Measurements from ENCODE around the gene SRM. TPM values are rescaled to one million over a fixed set of nuclear protein-coding genes. Genes with fewer than 3 reads are reported as not detected.
"Not testable (repeated sequence)": the region's sequence is repeated elsewhere in the genome, so short reads cannot be mapped to it uniquely, and the experiment has no call there.

The SRM gene
- total RNA-seq, 1 experiment from 2014 or later: 64.4 TPM

DNA sequence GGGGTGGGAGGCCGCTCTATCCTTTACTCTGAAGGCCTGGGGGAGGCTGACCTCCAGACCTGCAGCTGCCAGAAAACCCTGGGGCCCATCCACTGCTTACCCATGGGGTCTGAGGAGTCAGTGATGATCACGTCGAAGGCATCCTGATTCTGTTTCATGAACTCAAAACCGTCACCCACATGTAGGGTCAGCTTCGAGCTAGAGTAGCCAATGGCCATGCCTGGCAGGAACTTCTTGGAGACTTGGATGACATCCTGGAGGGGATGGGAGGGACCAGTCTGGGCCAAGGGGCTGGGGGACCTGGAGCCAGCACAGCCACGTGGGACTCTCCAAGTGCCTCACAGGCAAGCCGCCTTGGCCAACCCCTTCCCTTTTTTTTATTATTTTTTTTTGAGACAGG, 3.3 kb downstream of the SRM start:
- no peak for DNase-seq
- Histone ChIP-seq H3K36me3 (peaks cover 19% of the 10 kb centered on the region), H3K27me3 (no peaks in the 10 kb centered on the region), H3K4me1 (peaks cover 9% of the 10 kb centered on the region), H3K9me3 (replicated peaks) (no peaks in the 10 kb centered on the region), H3K4me3 (no peak overlapping the region), H3K27ac (no peak overlapping the region)

- Histone ChIP-seq H3K27ac (no peak overlapping the region), H3K4me1 (peaks cover 13% of the 10 kb centered on the region), H3K36me3 (peaks cover 19% of the 10 kb centered on the region), H3K4me3 (no peak overlapping the region), H3K9me3 (replicated peaks) (no peaks in the 10 kb centered on the region), H3K27me3 (no peaks in the 10 kb centered on the region)
- DNase-seq: no peak
Observed at GRCh38 chr1:11055676-11056075, 4.1 kb downstream of the SRM start.

DNA sequence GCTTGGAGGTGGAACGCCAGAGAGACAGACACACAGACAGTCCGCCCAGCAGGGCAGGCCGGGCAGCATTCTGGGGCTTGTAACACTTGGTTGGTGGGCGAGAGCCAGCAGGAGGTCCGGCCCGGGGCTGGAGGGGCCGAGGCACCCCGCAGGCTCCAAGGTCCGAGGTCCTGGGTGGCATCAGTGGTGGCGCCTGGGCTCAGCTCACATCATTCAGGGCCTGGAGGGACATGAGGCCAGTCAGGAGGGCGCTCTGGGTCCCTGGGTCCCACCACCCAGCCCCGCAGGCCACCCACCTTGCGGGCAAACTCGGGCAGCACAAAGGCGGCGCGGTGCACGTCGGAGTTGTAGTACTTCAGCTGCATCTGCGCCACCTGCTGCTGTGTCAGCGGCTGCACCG, 5.2 kb downstream of the SRM start:
- Histone ChIP-seq H3K27ac (no peak overlapping the region), H3K4me3 (no peak overlapping the region), H3K36me3 (peaks cover 19% of the 10 kb centered on the region), H3K9me3 (replicated peaks) (no peaks in the 10 kb centered on the region), H3K4me1 (peaks cover 13% of the 10 kb centered on the region), H3K27me3 (no peaks in the 10 kb centered on the region)
- DNase-seq: no peak

DNA sequence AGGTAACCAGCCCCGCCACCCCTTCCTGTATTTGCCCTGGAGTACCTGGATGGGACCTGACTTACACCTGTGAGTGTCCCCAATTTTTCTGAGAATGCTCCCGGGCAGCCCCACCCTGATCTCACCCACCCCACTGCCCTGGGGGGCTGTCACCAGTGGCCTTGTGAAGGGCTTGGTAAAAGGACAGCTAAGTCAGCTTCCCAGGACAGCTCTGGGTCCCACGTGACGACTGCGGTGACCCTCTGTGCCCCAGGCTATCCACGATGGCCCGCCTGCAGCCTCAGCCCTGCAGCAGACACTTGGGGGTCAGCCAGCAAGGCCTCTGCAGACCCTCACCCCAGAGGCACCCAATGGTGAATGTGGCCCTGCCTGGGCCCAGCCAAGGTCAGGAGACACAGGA, 5.6 kb downstream of the SRM start:
- no peak overlapping the region for H3K27ac ChIP-seq
- peaks cover 13% of the 10 kb centered on the region for H3K4me1 ChIP-seq
- no peak for DNase-seq
- H3K4me3 ChIP-seq: no peak overlapping the region
- H3K9me3 ChIP-seq (replicated peaks): no peaks in the 10 kb centered on the region
- peaks cover 19% of the 10 kb centered on the region for H3K36me3 ChIP-seq
- H3K27me3 ChIP-seq: no peaks in the 10 kb centered on the region

GRCh38 chr1:11053758-11054137, 6.1 kb downstream of the SRM start:
- peak; percentile 63 to 65 for DNase-seq
- Histone ChIP-seq H3K27ac (no peak overlapping the region), H3K4me1 (peaks cover 13% of the 10 kb centered on the region)

DNA sequence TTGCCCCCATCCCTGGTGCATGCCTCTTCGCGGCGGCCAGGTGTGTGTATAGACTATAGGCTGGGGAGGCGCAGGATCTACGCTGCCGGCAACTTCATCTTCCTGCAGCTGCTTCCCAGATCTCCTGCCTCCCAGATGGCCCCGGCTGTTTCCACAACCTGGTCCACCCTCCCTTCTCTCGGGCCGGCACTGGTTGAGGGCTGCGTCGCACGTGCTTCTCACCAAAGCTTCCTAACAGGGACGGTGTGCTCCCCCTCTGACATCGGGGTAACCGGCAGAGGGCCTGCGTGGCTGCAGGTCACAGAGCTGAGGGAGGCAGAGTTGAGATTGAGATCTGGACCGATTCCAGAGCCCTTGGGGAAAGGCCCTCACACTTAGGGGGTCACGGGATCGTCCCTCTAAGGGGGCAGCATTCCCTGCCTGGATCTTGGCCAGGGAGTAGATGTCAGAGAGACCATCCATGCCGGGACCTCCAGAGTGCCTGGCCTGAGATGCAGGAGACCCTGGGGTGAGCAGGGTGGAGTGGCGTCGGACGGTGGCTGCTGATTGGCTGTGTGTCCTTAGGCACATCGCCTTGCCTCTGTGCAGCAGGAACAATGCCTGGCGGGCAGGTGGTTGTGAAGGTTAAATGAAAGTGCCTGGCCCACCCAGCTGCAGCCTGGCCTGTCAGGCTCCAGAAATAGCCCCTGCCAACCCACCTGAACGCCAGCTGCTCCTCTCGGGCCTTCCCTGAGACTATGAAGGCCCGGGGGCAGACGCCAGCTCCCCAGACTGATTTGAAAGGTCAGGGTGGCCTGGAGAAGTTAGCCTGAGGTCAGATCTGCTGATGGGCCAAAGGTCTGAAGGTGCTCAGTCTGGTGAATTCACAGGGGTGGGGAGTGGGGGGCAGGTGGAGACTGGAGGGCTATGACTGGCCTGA, 6.7 kb downstream of the SRM start:
- no peak for DNase-seq

More at GRCh38 chr1:11053758-11054137, 6.1 kb downstream of the SRM start:
- no peaks in the 10 kb centered on the region for H3K27me3 ChIP-seq
- H3K4me3 ChIP-seq: no peak overlapping the region
- H3K36me3 ChIP-seq: peaks cover 19% of the 10 kb centered on the region
- H3K9me3 ChIP-seq (replicated peaks): no peaks in the 10 kb centered on the region

GRCh38 chr1:11051781-11052511, 7.9 kb downstream of the SRM start:
- H3K4me1 ChIP-seq: peaks cover 13% of the 10 kb centered on the region
- H3K36me3 ChIP-seq: peaks cover 10% of the 10 kb centered on the region
- DNase-seq: peak in 1 of 2 experiments; percentile 51
- H3K4me3 ChIP-seq: no peak overlapping the region
- H3K27ac ChIP-seq: no peak overlapping the region
- no peaks in the 10 kb centered on the region for H3K27me3 ChIP-seq
- no peaks in the 10 kb centered on the region for H3K9me3 ChIP-seq (replicated peaks)

More for the DNA sequence above, 6.7 kb downstream of the SRM start:
- peaks cover 13% of the 10 kb centered on the region for H3K4me1 ChIP-seq
- no peaks in the 10 kb centered on the region for H3K9me3 ChIP-seq (replicated peaks)
- no peak overlapping the region for H3K4me3 ChIP-seq
- peaks cover 17% of the 10 kb centered on the region for H3K36me3 ChIP-seq
- H3K27ac ChIP-seq: no peak overlapping the region
- no peaks in the 10 kb centered on the region for H3K27me3 ChIP-seq

- DNase-seq; H3K36me3 ChIP-seq; H3K4me3 ChIP-seq; H3K9me3 ChIP-seq (replicated peaks); H3K27ac ChIP-seq; H3K27me3 ChIP-seq: not testable (repeated sequence)
- peaks cover 18% of the 10 kb centered on the region for H3K4me1 ChIP-seq
Observed at GRCh38 chr1:11051121-11051520, 8.7 kb downstream of the SRM start.

GRCh38 chr1:11046625-11047365, 13.0 kb downstream of the SRM start, which contains the start of gene MASP2:
TSS of gene MASP2 (minus strand) at chr1:11047239. CDS start at chr1:11047207, 32 bp downstream.
- Histone ChIP-seq H3K4me3 (no peak within 1 kb of the TSS), H3K4me1 (peaks cover 18% of the 10 kb centered on the region), H3K9me3 (replicated peaks) (no peaks in the 10 kb centered on the region)

DNA sequence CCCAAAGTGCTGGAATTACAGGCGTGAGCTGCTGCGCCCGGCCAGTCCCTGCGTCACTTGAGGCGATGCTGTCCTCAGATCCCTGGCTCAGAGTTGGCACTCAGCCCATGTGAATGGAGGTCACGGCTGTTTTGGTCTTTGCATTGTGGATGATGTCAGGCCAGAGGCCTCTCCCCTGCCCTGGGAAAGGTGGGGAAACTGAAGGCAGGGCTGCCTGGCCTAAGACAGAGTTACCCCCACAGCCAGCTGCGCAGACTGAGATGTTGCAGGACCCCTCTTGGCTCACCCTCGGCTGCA, 13.6 kb downstream of the SRM start:
- DNase-seq: peak; percentile 85 to 89
- no peak overlapping the region for H3K4me3 ChIP-seq
- no peaks in the 10 kb centered on the region for H3K27me3 ChIP-seq
- H3K4me1 ChIP-seq: peaks cover 12% of the 10 kb centered on the region
- no peaks in the 10 kb centered on the region for H3K9me3 ChIP-seq (replicated peaks)
- H3K27ac ChIP-seq: no peak overlapping the region
- no peaks in the 10 kb centered on the region for H3K36me3 ChIP-seq

More at GRCh38 chr1:11046625-11047365, 13.0 kb downstream of the SRM start, which contains the start of gene MASP2:
- H3K27ac ChIP-seq: no peak within 1 kb of the TSS
- H3K27me3 ChIP-seq: no peaks in the 10 kb centered on the region
- no peak for DNase-seq
- no peaks in the 10 kb centered on the region for H3K36me3 ChIP-seq

GRCh38 chr1:11045428-11046269, 14.2 kb downstream of the SRM start:
- Histone ChIP-seq H3K9me3 (replicated peaks) (no peaks in the 10 kb centered on the region), H3K4me1 (peaks cover 11% of the 10 kb centered on the region; the same call in 1 of the 2 replicates), H3K4me3 (no peak overlapping the region), H3K27ac (no peak overlapping the region), H3K27me3 (no peaks in the 10 kb centered on the region), H3K36me3 (no peaks in the 10 kb centered on the region)
- DNase-seq: peak in 1 of 2 experiments; percentile 36

DNA sequence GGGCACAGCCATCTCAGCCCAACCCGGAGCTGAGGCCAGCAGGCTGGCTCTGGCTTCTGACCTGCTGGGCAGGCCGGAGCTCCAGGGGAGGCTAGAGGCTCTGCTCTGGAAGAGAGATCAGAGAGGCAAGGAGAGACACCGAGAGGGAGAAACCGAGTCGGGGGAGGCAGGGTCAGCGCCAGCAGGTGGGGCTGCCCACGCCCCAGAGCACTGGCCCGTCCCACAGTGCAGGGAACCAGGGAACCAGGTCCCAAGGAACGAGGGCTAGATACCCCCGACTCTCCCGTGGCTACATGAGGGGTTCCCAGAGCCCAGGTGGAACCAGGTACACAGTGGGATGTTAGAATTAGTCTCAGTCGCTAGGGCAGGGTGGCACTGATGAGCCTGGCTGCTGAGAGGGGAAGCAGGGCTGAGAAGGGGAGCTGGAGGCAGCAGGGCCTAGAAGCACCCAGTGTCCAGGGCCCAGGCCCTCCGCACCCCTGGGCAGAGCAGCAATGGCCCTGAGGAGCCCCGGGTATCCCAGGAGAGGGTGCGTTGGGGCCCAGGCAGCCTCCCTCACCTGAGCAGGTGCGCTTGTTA, 14.9 kb downstream of the SRM start:
- DNase-seq: no peak
- Histone ChIP-seq H3K4me1 (peaks cover 11% of the 10 kb centered on the region; the same call in 1 of the 2 replicates), H3K4me3 (no peak overlapping the region), H3K27me3 (no peaks in the 10 kb centered on the region), H3K27ac (no peak overlapping the region), H3K36me3 (no peaks in the 10 kb centered on the region), H3K9me3 (replicated peaks) (no peaks in the 10 kb centered on the region)

DNA sequence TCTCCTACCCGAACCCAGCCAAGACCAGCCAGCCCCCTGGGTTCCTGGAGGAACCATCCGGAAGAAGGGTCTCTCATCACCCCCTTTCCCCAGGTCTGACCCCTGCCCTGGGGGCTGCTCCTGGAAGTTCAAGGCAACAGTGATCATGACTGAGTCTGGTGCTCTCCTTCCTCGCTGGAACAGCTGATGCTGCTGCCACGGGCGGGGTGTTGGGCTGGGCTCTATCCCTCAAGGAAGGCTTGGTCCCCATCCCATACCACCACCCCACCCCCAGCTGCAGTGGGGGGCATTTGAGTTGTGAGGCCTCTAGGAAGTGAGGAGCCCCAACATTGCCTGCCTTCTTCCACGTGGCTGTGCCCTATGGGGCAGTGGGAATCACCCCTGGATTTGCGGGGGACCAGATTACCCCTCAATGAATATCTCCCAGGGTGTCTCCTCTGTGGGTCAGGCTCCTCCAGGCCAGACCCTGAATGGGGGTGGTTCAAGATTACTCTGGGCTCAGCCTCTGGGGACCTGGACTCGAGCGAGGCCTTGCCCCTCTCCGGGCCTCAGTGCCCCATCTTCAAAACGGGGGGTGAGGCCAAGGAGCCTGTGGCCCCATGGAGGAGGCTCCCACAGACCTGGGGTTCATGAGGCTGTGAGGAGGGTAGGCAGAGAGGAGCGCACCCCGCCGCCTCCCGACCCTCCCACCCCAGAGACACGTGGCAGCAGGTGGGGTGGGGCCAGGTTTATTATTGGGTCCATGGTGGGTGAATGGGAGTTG, 15.6 kb downstream of the SRM start:
- no peak for DNase-seq
- Histone ChIP-seq H3K27me3 (no peaks in the 10 kb centered on the region), H3K4me1 (peaks cover 11% of the 10 kb centered on the region; the same call in 1 of the 2 replicates), H3K27ac (no peak overlapping the region), H3K36me3 (no peaks in the 10 kb centered on the region), H3K9me3 (replicated peaks) (no peaks in the 10 kb centered on the region), H3K4me3 (no peak overlapping the region)

Data from SJCRH30 (cell line).